ENCODE data around the gene RELB.

- no peak for TF ChIP-seq CTCF (IDR thresholded peaks at IDR 0.05; ENCODE audit: borderline replicate concordance, extremely low read depth, low read length, poor library complexity, severe bottlenecking)
- no peak for TF ChIP-seq EZH2 (IDR thresholded peaks at IDR 0.05; ENCODE audit: borderline replicate concordance, low read depth, low read length, severe bottlenecking)
Measured at GRCh38 chr19:45068041-45068440, 66.8 kb downstream of the RELB start.
